Psoas muscle (tissue), 8 donors: ENCODE measurements around the gene MYO7A. TPM values are rescaled to one million over a fixed set of nuclear protein-coding genes. Genes with fewer than 3 reads are reported as not detected.
A peak's percentile ranks its signal among the peaks of the same experiment; 100 is the strongest.

Experiments used
- ATAC-seq, 4 donors: fragments of 200-7000 bp; cut with Tn5 transposase; one replicate each; pipeline ENCODE4 v1.9.1; 2020; ENCODE audit warnings: moderate library complexity in 3 of 4, mild to moderate bottlenecking in 2 of 4
- DNase-seq, 2 donors: peaks; one replicate each; pipeline ENCODE4 v3.0.0-alpha.2; 2020
- H3K27ac ChIP-seq: fragments of 200-600 bp; one replicate; pipeline ENCODE4 v1.8.0; 2022
- H3K27me3 ChIP-seq, 3 donors: fragments of 200-600 bp in 1 of 3; one replicate each; pipeline versions ENCODE4 v1.6.1 to v1.8.0; 2013 to 2022; ENCODE audit warnings: low read length in 2 of 3, mild to moderate bottlenecking in 2 of 3, moderate library complexity in 1 of 3; ENCODE audit not compliant: insufficient read depth in 3 of 3
- H3K36me3 ChIP-seq, 2 donors: fragments of 200-600 bp in 1 of 2; one replicate each; pipeline versions ENCODE4 v1.6.1 to v1.8.0; 2013 to 2022; ENCODE audit warnings: low read depth in 1 of 2, mild to moderate bottlenecking in 1 of 2, moderate library complexity in 1 of 2; ENCODE audit not compliant: insufficient read depth in 1 of 2
- H3K4me1 ChIP-seq: fragments of 200-600 bp; one replicate; pipeline ENCODE4 v1.8.0; 2022
- H3K4me3 ChIP-seq: fragments of 200-600 bp; one replicate; pipeline ENCODE4 v1.8.0; 2022; ENCODE audit warnings: mild to moderate bottlenecking
- H3K9me3 ChIP-seq: fragments of 200-600 bp; one replicate; pipeline ENCODE4 v1.8.0; 2022
- WGBS, 3 donors: extraction: QIAGEN DNeasy Blood & Tissue Kit; methylation state at CpG; one replicate each; pipeline versions ENCODE4 v1.1.6 to v1.1.7; 2013; 5-methylcytosine and 5-hydroxymethylcytosine counted together
- intact Hi-C, 2 donors: fragments of 100-400 bp; cut with DNase I; formaldehyde crosslinking; loops; one replicate each; pipeline versions ENCODE4 v1.11.0 to v1.14.2; 2022
- polyA plus RNA-seq, 3 donors: library from polyadenylated mRNA; stranded (reverse); fragments of 200-250 nt; gene quantifications; one replicate each; pipeline ENCODE4 v1.2.3, GENCODE V29; 2013
- total RNA-seq, 4 donors: library from RNA; stranded (reverse); fragmentation: NEBNext Ultra II Directional in 2 of 4; extraction: Animal tissue kit (Norgen Biotek cat#: 25700) in 2 of 4; gene quantifications; one replicate each; pipeline versions ENCODE4 v1.2.1 to v1.2.4, GENCODE V29; 2021 to 2023
- TF ChIP-seq, protein P1 (sequence below): fragments of 200-600 bp; IDR thresholded peaks from one replicate; pipeline ENCODE4 v1.8.0; 2022; ENCODE audit warnings: antibody characterized with exemption
- donor health status: healthy with polysubstance abuse.
- donor health status: DM: no; HTN: no; CAD: no; lungs with moderate emphysema.
- donor health status: Bipolar disorder and iron deficiency.
- donor health status: healthy.
- donor health status: DM: yes; HTN: yes; CAD: no.
- donor health status: DM: no; HTN: no; CAD: no.
- donor health status: DM: no; HTN: no; CAD: no.
- donor health status: DM: yes; HTN: yes; CAD: no.

Gene MYO7A
- total and polyA plus RNA-seq, 7 donors, result 0.62 to 3.0 (median 2.3) TPM

DNA sequence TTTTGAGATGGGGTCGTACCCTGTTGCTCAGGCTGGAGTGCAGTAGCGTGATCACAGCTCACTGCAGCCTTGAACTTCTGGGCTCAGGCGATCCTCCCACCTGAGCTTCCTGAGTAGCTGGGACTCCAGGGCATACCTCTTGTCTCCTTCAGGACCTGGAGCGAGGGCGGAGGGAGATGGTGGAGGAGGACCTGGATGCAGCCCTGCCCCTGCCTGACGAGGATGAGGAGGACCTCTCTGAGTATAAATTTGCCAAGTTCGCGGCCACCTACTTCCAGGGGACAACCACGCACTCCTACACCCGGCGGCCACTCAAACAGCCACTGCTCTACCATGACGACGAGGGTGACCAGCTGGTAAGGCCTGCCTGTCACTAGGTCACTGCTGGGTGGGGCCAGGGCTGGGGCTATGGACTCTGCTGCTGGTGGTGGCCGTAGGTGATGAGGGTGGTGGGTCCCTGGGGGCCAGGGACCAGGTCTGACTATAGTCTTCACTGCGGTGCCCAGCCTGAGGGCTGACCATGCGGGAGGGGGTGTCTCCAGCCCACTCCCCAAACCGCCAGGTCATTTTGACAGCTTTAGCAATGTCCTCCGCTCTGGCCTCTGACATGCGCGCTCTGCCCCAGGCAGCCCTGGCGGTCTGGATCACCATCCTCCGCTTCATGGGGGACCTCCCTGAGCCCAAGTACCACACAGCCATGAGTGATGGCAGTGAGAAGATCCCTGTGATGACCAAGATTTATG lies 53.9 kb downstream of the MYO7A start:
- Histone ChIP-seq H3K27ac (no peak overlapping the region), H3K27me3 (no peaks in the 10 kb centered on the region), H3K9me3 (no peaks in the 10 kb centered on the region), H3K4me3 (no peak overlapping the region), H3K36me3 (no peaks in the 10 kb centered on the region), H3K4me1 (peaks cover 5% of the 10 kb centered on the region)
- WGBS, 3 donors, result 90 to 93% (median 91%) methylated on average over 19 to 22 of the region's 22 CpGs
- ATAC-seq (no peak), DNase-seq (peak in 1 of 2 donors; percentile 22)
- intact Hi-C loops, result loop anchor here (10.0 kb wide), 2 partner anchors 137 to 257 kb away; no protein-coding TSS in a partner anchor
- TF ChIP-seq, protein P1, sequence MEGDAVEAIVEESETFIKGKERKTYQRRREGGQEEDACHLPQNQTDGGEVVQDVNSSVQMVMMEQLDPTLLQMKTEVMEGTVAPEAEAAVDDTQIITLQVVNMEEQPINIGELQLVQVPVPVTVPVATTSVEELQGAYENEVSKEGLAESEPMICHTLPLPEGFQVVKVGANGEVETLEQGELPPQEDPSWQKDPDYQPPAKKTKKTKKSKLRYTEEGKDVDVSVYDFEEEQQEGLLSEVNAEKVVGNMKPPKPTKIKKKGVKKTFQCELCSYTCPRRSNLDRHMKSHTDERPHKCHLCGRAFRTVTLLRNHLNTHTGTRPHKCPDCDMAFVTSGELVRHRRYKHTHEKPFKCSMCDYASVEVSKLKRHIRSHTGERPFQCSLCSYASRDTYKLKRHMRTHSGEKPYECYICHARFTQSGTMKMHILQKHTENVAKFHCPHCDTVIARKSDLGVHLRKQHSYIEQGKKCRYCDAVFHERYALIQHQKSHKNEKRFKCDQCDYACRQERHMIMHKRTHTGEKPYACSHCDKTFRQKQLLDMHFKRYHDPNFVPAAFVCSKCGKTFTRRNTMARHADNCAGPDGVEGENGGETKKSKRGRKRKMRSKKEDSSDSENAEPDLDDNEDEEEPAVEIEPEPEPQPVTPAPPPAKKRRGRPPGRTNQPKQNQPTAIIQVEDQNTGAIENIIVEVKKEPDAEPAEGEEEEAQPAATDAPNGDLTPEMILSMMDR, result no peak

DNA sequence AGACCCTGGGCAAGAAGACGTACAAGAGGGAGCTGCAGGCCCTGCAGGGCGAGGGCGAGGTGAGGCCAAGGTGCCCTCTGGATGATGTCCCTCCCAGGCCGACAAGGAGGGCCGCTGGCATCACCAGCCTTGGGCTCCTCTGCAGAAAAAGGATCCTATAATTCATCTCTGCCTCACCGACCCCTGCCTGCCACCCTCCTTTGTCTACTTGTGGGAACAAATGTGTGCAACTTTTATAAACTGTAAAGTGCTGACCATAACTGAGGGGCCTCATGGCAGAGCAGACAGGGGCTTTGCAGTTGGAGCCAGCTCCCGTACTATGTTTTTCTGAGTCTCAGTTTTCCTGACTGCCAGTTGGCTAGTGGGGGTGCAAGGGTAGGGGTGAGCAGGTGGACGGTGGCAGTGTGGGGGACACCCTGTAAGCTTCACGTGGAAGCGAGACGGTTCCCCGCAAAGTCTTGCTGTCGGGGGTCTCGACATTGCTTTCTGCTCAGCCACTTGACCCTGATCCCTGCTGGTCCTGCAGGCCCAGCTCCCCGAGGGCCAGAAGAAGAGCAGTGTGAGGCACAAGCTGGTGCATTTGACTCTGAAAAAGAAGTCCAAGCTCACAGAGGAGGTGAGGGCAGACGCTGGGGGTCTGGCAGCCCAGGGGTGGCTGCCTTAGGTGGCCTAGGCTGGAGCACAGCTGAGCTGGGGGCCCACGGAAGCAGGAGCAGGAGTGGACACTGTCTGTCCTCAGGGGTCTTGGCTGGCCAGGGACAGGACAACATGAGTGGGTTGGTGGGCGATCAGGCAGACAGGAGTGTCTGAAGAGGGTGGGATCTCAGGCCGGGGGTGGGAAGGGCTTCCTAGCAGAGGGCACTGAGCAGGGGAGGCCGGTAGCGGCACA lies 54.7 kb downstream of the MYO7A start:
- H3K36me3 ChIP-seq, result no peaks in the 10 kb centered on the region
- ATAC-seq (no peak), DNase-seq (peak in 1 of 2 donors; percentile 34)
- H3K27ac ChIP-seq, result no peak overlapping the region
- no peaks in the 10 kb centered on the region for H3K9me3 ChIP-seq
- peaks cover 5% of the 10 kb centered on the region for H3K4me1 ChIP-seq
- H3K4me3 ChIP-seq, result no peak overlapping the region
- no peaks in the 10 kb centered on the region for H3K27me3 ChIP-seq
- intact Hi-C loops, result loop anchor here (10.0 kb wide), 2 partner anchors 138 to 258 kb away; no protein-coding TSS in a partner anchor
- WGBS, 3 donors, result 77 to 86% (median 83%) methylated on average over 21 of the region's 21 CpGs
- TF ChIP-seq, protein P1, result no peak

DNA sequence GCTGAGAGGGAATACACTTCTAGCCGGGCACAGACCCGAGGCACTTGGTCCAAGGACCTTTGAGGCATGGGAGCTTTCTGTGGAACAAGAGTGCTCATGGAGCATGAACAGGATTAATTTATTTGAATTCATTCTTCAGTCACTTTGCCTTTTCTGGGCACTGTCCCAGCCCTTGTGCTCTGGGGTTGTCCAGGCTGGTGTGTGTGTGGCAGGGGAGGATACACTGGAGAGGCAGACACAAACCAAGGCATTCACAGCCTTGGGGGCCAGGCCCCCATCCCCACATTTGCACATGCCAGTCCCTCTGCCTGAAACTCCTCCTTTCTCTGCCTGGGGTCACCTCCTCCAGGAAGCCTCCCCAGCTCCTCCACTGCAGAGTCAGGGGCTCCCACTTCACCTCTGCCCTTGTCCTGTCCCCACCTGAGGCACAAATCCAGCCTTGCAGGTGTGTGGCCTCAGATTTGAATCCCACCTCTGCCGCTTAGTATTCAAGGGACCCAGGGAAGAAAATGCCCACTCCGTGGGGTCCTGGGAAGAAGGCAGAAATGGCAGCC lies 55.5 kb downstream of the MYO7A start:
- TF ChIP-seq, protein P1, result no peak
- 67 to 79% (median 79%) methylated on average over 4 of the region's 4 CpGs for WGBS, 3 donors
- H3K27me3 ChIP-seq, result no peaks in the 10 kb centered on the region
- ATAC-seq (no peak), DNase-seq (no peak)
- H3K4me1 ChIP-seq, result peaks cover 5% of the 10 kb centered on the region
- intact Hi-C loops, result loop anchor here (10.0 kb wide), 2 partner anchors 139 to 259 kb away; no protein-coding TSS in a partner anchor
- no peaks in the 10 kb centered on the region for H3K9me3 ChIP-seq
- H3K4me3 ChIP-seq, result no peak overlapping the region
- no peak overlapping the region for H3K27ac ChIP-seq
- no peaks in the 10 kb centered on the region for H3K36me3 ChIP-seq

DNA sequence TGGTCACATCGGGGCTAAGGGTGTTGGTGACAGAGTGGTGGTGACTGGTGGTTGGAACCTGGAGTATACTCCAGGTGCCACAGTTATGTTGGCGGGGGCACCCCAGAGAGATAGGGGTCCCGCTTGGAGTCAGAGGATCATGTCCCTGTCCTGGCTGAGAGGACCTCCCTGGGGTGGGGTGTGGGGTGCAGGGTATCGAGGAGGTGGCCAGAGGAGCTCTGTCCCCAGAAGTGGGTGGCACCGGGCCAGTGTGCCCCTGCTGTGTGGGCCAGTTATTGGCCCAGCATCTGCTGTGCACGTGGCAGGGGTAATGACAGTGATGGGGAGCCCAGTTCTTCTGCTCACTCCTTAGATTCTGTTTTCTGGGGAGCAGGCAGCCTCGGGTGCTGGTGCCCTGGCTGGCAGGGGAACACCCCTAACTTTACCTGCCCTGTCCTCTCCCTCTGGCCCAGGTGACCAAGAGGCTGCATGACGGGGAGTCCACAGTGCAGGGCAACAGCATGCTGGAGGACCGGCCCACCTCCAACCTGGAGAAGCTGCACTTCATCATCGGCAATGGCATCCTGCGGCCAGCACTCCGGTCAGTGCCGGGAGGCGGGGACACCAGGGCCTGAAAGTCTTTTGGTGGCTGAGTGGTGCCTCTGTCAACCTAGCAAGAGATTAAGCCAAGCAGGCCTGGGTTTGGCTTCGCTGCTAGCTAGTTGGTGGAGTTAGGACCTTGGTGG lies 56.3 kb downstream of the MYO7A start:
- intact Hi-C loops, result loop anchor here (10.0 kb wide), 2 partner anchors 139 to 259 kb away; no protein-coding TSS in a partner anchor
- ATAC-seq (no peak), DNase-seq (peak in 1 of 2 donors; percentile 43)
- WGBS, 3 donors, result 85 to 90% (median 90%) methylated on average over 15 of the region's 15 CpGs
- no peaks in the 10 kb centered on the region for H3K9me3 ChIP-seq
- peaks cover 2% of the 10 kb centered on the region for H3K4me1 ChIP-seq
- TF ChIP-seq, protein P1, result no peak
- no peak overlapping the region for H3K27ac ChIP-seq
- H3K4me3 ChIP-seq, result no peak overlapping the region
- H3K27me3 ChIP-seq, result no peaks in the 10 kb centered on the region
- no peaks in the 10 kb centered on the region for H3K36me3 ChIP-seq
